LNCAP (cell line): ENCODE data around the gene VEGFC.

ENCODE experiments used
- TF ChIP-seq, protein P1 (sequence below): fragments of 450-650 bp; IDR thresholded peaks from 2 replicates; pipeline ENCODE4 v1.5.1; 2017; ENCODE audit warnings: mild to moderate bottlenecking

VEGFC gene

DNA sequence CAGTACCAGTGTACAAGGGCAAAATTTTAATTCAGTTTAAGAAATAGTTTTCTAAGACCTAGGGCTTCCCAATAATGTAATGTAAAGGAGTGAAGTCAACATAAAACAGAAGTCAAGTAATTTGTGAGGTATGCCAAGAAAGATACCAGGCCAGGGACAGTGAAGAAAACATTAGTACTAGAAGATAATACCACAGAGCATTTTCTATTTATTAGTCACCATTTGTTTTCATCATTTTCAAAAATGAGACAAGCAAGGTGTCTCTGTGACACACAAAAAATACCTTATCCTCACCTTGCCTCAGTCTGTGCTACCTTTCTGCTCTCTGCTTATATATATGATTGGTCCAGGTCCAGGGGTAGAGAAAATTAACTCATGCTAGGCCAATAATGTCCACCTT, 46.8 kb downstream of the VEGFC start:
- TF ChIP-seq, protein P1, sequence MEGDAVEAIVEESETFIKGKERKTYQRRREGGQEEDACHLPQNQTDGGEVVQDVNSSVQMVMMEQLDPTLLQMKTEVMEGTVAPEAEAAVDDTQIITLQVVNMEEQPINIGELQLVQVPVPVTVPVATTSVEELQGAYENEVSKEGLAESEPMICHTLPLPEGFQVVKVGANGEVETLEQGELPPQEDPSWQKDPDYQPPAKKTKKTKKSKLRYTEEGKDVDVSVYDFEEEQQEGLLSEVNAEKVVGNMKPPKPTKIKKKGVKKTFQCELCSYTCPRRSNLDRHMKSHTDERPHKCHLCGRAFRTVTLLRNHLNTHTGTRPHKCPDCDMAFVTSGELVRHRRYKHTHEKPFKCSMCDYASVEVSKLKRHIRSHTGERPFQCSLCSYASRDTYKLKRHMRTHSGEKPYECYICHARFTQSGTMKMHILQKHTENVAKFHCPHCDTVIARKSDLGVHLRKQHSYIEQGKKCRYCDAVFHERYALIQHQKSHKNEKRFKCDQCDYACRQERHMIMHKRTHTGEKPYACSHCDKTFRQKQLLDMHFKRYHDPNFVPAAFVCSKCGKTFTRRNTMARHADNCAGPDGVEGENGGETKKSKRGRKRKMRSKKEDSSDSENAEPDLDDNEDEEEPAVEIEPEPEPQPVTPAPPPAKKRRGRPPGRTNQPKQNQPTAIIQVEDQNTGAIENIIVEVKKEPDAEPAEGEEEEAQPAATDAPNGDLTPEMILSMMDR, result no peak

DNA sequence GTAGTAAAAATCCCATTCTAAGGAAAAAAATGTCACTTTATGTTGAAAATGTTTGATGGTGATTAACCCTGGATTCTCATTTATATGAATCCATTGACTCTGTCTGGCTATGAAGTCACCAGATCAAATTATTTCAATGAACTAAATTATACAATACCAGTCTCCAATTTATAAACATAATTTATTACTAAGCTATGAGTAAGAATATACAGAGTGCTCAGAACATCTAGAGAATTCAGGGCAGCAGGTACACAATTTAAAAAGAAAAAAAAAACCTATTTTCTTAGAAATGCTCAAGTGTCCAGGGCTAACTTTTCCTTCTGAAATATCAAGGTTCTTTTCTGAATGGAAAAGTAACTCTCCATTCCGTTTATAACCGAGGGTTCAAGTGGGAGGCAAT, 48.6 kb downstream of the VEGFC start:
- TF ChIP-seq, protein P1, result no peak

DNA sequence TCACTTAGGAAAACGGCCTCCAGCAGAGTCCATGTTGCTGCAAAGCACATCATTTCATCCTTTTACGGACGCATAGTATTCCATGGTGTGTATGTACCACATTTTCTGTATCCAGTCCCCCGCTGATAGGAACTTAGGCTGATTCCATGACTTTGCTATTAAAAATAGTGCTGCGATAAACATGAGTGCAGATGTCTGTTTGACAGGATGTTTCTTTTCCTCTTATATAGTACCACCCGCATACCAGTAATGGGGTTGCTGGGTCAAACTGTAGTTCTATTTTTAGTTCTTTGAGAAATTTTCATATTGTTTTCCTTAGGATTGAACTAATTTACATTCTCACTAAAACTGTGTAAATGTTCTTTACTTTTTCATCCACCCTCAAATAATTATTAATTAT, 50.5 kb downstream of the VEGFC start:
- TF ChIP-seq, protein P1, result no peak

DNA sequence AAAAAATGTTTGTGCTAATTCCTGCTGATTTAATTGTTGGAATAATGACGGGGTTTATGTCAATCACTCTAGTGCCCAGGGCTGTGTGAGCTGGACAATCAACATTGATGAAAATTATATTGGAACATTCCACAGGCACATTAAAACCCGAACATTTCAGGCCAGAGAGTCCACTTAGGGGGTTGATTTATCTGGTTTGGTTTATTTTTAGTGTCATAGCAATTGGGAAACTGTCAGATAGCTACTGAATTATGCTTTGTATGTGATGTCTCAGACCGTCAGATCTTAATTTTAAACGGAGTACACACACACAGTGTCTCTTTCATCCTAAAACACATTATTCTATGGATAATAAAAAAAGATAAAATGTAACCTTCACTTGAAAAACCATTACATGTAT, 51.5 kb downstream of the VEGFC start:
- TF ChIP-seq, protein P1, result no peak

DNA sequence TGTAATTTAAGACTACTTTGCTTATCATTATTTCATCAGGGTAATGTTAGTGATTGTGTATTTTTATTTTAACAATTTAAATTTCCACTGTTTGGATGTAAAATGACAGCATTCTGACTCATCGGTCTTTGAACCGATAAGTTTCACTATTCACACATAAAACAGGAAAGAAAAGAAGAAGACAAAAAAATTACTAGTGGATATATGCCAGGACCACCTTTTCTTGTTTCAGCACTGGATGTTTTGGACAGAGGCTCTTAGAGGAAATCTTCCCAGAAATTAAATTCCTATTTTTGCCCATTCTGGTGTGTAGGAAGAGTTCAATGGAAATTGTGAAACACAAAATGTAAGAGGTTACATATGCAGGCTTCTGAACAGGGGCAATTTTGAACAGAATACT, 57.4 kb downstream of the VEGFC start:
- TF ChIP-seq, protein P1, result no peak

DNA sequence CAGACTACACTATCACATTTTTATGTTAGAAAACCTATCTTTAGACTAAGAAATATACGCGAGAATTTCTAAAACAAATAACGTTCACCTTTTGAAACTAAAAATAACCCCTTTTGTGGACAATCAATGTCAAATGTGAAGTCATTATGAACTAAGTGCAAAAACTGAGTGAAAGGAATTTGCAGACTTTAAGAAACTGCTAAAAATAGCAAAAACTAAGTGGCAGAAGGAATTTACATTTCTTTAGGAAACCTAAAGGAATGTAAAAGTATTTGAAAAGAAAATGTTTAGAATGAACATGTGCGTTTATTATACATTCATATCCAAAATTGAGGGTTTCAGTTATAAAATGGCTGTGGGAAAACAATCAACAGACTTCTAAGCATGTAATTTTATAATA, 58.3 kb downstream of the VEGFC start:
- TF ChIP-seq, protein P1, result no peak

DNA sequence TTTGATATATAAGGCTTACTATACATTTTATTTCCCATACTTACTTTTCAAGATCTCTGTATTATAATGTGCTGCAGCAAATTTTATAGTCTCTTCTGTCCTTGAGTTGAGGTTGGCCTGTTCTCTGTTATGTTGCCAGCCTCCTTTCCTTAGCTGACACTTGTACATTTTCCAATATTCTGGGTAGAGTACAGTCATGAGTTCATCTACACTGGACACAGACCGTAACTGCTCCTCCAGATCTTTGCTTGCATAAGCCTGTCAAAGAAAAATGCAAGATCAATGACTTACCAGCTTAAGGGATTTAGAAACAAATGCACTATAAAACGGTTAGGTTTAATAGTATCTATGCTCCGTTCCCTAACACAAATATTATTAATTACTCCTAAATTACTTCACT, 63.2 kb downstream of the VEGFC start:
- TF ChIP-seq, protein P1, result no peak

DNA sequence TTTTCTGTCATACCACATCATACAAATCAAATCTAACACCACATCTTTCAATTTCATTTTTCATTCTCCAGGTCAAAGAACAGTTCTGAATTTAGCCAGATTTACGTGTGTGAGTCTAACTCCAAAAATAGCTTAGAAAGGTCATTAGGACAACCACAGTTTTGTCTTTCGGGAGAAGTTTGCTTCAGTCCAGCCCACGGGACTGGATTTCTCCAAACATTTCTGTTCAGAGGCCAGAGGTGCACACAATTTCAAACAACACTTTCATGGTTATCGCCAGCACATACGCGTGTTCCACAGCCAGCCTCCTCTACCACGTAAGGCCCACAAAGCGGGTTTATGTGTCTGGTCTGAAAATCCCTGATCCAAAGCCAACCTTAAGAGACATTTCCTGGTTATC, 65.9 kb downstream of the VEGFC start:
- TF ChIP-seq, protein P1, result no peak
